SKM-1 (cell line): ENCODE data around the gene AP5B1.

ENCODE experiments used
- DNase-seq: peaks from one replicate; lab custom pipeline; 2025; ENCODE audit not compliant: unreplicated experiment; lab: John Stamatoyannopoulos, UW

AP5B1 gene

DNA sequence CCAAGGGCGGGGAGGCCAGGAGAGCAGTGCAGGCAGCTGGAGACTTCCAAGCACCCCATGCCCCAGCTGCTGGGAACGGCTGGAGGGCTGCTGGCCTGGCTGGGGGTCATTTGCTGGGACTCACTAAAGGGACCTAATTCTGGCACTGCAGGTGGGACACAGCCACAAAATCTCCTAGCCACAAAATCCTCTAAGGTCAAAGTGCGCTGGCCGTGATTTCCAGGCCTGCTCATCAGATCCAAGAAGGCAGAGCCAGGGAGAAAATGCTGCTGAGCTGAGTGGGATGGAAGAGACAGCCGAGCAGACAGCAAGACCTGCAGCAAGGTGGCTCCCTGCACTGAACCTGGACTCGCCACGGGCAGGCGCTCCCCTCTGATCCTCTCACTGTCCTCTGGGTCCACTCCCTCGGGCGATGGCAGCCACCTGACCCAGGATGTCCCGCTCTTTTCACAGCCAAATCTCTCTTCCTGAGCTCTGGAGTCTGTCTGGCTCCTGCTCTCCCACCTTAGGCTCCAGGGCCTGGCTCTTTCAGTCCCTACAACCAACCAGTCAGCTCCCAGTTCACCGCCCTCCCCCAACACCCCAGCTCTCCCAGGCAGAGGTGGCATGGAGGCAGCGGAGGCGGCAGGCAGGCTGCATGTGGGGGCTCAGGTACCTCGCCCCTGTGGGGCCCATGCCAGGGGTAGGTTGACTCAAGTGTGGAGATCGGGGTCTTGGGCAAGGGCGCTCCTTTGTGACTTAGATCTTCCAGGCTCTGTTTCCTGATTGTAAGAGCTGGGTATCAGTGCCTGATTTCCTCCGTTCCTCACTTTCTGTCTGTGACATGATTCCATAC, 20.6 kb upstream of the AP5B1 start:
- DNase-seq = no peak

DNA sequence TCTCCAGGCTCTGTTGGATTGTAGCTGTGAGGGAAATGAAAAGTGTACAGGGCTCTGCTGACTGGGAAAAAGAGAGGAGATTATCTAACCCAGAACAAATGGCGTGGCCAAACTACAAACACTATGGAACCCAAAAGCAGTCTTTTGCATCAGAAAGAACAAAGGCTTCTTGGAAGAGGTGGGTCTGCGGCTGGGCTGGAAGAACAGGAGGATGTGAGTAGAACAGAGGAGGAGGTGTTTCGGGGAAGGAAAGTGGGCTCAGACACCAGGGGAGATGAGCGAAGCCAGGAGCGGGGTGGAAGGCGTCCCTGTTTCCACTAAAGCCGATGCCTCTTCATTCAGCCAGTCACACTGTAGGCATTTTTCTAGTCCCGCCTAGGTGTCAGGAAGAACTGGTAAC, 18.1 kb upstream of the AP5B1 start:
- DNase-seq = no peak

DNA sequence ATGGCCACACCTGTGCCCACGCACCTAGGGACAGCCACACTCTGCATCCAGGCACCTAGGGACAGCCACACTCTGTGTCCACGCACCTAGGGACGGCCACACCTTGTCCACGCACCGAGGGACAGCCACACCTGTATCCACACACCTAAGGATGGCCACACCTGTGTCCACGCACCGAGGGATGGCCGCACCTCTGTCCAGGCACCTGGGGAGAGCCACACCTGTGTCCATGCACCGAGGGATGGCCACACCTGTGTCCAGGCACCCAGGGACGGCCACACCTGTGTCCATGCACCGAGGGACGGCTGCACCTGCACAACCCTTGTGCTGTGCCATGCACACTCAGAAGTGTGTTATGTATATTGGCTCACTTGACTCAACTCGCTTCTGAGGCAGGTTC, 16.9 kb upstream of the AP5B1 start:
- no peak for DNase-seq

DNA sequence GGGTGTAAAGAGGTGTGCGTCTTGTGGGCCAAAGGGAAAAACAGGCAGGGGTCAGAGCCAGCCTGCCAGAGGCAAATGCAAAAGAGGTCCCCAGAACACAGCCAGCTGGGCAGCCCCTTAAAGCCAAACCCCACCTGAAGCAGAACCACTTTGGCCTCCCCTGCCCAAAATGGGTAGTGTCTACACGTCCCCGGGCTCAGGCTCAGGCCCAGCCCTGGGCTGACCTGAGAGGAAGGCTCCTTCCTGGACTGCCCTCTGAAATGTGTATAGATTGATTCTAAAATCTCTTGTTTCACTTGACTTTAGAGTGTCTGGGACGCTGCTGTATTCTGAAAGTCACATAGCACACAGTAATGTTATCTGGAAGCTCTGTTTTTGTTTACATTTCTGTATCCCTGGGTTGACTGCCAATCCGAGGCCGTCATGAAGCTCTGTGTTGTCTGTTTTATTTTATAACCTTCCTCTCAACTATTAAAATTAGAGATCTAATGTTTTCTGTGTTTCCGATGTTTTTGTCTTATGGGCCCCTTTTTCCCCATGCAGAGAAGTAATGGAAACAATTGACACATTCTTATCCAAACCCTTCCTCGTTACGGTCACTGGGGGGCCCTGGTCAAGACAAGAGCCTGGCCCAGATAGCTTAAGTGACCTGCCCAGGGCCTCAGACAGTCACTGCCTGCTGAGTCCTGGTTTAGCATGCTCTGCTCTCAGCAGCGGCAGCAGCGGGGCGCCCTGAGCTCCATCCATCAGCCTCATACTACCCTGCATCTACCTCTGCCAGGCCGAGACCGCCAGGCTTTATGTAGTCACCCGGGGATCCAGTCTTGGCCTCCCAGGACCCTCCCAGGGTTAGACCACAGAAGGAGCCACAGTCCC, 16.2 kb upstream of the AP5B1 start:
- DNase-seq = no peak

DNA sequence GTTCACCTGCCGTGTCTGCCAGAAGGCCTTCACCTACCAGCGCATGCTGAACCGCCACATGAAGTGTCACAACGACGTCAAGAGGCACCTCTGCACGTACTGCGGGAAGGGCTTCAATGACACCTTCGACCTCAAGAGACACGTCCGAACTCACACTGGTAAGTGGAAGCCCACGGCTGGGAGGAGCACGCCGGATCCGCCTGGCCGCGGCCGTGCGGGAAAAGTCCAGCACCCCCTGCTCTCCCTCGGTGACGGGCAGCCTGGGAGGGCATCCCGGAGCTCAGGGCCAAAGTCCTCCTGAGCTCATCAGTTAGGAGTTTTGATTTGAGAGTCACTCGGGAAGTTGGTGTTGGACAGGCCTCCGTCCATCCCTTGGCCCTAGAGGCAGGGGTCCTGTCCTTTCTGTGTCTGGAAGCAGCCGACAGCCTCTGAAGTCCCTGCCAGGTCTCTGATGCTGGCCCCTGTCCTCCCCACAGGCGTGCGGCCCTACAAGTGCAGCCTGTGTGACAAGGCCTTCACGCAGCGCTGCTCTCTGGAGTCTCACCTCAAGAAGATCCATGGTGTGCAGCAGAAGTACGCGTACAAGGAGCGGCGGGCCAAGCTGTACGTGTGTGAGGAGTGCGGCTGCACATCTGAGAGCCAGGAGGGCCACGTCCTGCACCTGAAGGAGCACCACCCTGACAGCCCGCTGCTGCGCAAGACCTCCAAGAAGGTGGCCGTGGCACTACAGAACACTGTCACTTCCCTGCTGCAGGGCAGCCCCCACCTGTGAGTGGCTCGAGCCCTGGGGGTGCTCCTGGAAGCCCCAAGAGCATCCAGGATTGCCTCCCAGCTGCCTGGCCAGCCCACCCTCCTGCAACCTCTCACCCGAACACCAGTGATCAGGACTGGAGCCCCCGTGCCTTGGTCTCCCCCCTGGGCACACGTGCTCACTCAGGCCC, 14.1 kb upstream of the AP5B1 start:
- DNase-seq = no peak

DNA sequence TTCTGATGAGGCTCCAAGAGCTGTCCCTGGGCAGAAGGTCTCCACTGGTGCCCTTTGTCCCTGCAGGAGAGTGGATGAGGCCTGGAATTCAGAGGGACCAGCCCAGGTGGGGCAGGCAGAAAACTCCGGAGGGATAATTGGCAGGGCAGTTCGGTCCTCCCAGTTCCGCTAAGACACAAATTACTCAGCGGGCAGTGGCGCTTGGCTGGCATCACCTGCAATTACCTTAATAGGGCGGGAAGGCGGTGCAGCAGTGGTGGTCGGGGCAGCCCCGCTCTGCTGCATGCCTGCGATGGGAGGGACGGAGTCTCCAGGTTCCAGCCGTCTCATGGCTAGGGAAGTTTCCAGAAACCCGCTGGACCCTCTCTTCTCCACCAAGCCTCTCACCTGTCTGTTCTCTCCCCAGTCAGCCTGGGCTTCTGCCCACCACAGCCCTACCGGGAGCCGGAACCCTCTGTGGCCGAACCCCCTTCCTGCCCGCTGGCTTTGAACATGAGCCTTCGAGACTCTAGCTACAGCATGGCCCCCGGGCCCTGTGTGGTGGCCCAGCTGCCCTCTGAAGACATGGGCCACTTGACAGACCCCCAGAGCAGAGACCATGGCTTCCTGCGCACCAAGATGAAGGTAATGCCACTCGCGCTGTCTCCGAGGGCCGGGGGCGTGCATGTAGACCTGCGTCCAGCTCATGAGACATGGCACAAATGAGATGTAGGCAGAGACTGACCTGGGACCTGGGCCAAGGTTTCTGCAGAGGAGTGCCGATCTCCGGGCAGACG, 13.0 kb upstream of the AP5B1 start:
- no peak for DNase-seq

DNA sequence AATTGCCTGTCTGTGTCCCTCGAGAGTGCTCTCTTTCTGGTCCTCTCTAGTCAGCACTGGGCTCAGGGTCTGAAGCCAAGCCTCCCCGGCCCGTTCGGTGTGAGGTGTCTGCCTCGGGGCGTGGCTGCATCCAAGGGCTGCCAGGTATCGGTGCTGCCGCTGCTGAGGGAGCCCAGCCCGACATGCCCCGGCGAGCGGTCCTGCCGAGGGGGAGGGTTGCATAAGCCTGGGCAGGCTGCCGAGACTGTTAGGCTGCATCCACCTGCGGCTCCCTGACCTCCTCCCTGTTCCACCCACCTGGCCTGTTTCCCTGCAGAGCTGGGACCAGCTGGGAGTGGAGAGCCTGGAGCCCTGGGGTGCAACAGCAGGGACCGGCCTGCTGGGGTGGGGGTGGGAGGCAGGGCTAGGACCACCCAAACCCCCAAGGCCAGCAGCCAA, 12.4 kb upstream of the AP5B1 start:
- DNase-seq = no peak

DNA sequence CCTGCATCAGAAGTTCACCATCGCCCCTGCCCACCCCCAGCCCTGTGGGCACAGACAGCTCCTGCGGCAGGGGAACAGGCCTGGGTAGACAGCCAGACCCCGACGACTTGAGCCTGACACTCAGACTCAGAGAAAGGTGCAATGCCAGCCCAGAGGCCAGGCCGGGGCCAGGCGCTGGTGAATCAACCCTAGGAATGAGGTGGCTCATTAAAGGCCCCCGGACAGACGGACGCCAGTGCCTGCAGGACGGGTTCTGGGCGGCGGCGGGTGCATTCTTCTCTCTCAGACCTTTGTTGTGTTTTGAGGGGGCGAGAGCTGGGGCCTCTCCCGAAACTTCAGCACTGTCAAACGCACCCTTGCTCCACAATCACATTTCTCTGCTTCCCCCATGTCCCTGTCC, 11.7 kb upstream of the AP5B1 start:
- DNase-seq = no peak

DNA sequence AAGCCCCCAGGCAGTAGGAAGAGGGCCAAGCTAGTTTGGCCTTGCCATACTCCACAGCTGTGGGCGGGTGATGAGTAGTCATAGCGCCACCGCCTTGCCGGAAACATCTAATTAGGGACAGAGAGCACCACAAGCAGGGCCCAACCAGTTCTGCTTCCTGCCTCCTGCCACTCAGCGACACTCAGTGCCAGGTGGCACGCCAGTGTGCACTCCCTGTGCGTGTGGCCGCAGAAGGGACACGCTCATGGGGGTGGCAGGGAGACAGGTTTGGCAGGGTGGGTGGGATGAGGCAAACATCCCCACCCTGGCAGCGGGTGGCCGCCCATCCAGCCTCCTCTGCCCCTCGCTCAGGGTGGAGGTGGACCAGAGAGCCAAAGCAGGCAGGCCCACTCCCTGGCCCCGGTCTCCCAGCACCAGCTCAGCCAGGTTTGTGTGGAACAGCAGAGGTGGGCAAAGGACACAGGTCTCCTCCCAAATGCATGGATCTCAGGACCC, 11.0 kb upstream of the AP5B1 start:
- peak; percentile 28 for DNase-seq

DNA sequence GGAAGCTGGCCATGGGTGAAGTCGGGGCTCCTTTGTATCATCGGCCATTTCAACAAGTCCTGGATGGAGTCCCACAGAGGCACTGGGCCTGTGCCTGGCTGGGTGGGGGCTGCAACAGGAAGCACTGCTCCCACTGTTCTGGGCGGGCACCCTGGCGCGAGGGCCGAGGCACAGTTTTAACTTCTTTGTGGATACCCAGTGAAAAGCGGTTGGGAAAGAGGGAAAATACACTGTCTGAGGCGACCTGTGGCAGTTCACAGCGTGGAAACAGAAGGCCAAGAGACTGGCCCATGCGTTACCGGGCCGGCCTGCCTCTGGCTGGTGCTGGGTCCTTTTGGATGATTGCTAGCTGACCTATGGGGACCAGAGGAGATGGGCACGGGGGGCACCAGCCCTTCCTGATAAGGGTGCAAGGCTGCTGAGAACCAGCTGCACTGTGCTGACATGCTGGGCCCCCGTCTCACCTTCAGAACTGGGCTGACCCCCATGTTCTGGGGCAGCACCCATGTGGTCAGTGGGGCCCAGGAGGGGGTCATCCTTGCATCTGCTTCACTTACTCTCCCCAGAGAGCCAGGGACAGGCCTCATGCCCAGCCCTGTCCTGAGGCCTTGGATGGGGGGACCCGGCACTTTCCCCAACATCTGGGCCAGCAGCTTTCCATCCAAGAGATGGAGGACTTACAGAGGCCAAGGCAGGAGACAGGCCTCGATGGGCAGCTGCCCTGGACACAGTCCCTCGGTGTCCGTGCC, 10.3 kb upstream of the AP5B1 start:
- DNase-seq = no peak

DNA sequence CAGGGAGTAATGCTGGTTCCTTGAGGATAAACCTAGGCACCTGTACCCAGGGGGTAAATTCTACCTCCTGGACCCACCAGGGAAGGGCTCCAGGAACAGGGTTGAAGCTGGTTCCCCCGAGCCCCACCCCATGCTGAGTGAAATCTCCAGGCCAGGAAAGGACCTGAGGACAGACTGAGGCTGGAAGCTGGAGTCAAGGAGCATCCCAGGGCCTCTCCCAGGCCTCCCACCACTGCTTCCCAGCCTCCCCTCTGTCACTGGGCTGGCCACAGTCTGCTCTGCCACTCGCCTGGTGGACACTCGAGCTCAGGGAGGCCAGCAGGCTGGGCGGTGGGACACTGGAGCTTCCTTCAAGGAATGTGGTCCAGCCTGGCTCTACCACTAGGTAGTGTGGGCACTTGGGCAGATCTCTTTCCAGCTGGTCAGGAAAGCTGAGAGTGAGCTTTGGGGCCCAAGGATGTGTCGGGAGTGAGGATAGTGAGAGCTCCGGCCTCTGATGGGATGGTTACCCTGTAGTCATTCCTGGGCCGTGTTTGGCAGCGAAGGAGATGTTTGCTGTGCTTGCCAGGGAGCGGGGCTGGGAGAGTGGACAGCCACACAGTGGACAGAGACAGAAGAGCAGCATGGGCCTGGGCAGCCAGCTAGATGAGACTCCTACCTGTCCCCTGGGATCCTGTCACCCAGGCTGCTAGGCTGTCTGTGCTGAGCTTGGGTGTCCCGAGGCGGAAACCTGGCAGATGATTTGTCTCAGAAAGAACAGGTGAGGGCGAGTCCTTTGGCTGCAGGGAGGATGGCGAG, 9.5 kb upstream of the AP5B1 start:
- DNase-seq = no peak

DNA sequence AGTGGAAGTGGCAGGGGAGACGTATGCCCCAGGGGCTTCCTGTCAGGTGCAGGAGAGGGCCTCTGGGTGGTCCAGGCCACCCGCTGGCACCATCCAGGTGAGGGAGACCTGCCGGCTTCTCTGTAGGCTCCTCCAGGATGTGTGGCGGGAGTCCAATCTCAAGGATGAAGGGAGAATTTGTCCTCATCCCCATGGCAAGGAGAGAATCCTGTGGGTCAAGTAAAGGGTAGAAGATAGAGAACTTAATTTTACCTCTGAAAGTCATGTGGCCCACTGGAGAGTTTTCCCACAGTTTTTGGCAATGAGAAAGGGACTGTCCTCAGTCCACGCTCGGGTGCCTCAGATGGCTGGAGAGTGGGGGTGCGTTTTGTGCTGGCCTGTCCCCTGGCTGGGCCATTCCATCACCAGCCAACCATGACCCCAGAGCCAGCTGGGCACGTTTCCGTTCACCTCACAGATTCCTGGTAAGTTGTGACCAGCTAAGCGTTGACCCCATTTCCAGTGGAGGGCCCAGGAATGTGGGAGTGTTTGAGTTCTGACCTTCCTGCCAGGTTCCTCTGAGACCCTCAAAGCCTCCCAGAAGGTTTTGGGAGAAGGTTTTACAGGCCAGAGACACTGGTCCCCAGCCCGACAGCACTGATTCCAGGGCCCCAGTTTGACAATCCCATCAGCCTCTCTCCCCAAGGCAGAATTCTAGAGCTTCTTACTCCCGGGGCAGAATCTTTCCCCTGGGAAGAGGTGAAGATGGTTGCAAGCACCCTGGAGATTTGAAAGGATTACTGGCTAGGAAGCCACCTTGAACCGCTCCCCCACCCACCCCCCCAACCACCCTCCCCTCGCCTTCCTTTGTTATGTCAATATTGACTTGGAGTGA, 8.7 kb upstream of the AP5B1 start:
- no peak for DNase-seq

DNA sequence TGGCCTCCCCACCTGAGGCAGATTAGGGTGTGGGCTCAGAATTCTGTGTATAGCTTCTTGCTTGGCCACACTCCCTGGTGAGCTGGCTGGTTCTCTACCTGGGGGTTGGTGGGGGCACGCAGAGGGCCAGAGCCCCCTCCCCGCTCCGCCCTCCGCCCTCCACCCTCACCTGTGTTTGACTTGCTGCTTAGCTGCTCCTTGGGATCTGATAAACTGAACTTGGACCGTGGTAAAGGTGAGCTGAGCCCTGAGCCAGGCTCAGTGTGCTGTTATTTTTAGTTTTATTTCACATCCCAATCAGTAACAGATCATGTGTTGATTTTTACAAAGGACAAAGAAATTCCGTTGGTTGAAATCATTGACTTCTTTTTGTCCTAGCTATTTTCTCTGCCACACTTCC, 8.0 kb upstream of the AP5B1 start:
- no peak for DNase-seq

DNA sequence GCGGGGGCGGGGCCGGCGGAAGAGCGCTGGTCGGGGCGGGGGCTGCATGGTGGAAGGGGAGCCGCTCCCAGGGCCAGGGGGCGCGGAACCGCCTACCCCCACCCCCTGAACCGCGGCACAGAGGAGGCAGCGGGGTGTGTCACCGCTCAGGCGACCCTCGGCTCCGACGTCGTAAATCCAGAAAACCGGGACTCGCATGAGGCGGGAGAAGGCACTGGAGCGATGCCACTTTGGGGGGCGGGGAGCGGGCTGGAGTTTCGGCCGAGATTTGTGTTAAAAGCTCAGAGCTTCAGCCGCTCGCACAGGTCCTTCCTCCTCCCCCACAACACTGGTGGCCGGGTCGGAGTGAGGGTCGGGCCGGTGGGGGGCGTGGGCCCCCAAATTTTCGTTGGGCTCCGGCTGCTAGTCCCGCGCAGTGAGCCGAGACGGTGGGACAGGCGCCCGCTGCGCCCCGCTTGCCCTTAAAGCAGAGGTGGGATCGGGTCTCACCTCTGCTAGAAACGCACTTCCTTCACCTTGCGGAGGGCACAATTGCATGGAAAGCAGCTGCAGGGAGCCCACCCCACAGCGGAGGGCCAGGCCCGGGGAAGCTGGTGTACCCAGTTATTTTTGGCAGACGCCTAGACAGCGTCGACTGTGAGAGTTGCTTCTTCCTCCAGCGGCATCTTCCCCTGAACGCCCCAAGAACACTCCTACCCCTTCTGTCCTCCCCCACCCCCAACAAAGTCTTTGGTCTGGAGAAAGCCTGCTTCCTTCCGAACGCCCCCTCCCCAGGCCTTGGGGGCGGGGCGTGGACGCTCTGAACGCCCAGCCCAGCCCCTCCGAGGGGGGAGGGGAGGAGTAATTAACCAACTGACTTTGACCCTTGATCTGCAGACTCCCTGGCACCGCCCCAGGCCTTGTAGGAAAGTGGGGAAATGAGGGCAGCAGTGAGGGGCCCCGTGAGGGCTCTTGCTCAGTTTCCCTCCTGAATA, 7.2 kb upstream of the AP5B1 start:
- DNase-seq = no peak

DNA sequence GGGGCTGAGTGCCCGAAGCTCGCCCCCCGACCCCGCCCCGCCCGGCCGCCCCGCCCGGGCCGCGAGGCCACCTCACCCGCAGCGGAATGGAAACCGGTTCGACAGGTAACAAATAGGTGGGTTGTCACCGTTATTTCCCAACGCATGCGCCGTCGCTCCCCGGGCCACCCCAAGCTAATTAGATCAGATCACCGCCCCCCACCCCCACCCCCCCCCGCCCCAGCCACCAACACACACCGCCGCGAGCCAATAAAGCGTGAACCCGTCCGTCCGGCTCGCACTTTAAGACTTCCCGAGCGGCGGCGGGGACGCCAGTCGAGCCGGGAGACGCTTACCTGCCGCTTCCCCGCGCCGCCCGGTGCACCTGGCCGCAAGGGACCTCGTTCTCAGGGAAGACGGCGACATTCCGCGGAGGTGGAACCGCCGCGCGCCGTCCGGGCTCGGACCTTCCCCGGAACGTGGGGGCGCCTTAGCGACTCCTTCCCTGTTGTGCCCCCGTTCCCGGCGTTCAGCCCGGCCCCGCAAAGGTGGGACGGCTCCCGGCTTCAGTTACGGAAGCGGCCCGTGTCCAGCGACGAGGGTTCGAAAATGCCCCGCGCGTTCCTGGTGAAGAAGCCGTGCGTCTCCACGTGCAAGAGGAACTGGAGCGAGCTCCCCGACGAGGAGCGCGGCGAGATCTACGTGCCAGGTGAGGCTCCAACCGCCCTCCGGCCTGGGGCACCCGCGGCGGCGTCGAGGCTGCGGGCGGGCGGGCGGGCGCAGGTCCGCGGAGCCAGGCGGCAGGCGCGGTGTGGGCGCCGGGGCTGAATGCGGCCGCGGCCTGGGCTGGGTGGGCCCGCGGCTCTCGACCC, 6.2 kb upstream of the AP5B1 start, which contains the start of gene OVOL1:
OVOL1 (plus strand) TSS at position 278 of the 851 bp plus-strand sequence; CDS start at position 589, 311 bp downstream.
- DNase-seq = no peak
